HepG2 (cell line): Measurements from ENCODE around the gene THRA. TPM values are rescaled to one million over a fixed set of nuclear protein-coding genes. Genes with fewer than 3 reads are reported as not detected.

ENCODE experiments used
- ETV5 ChIP-seq: IDR thresholded peaks from 2 replicates; pipeline ENCODE4 v1.6.1; 2018; ENCODE audit warnings: missing biosample characterization, missing genetic modification reagents, inconsistent platforms, borderline replicate concordance
- GATAD2A ChIP-seq: IDR thresholded peaks from 2 replicates; pipeline ENCODE4 v1.6.1; 2016
- GLI4 ChIP-seq: sonication (generic); formaldehyde crosslinking; IDR thresholded peaks from 2 replicates; pipeline ENCODE4 v1.5.1; 2020; ENCODE audit warnings: missing genetic modification reagents, mild to moderate bottlenecking, moderate library complexity, borderline replicate concordance
- HOXA7 ChIP-seq: sonication (generic); formaldehyde crosslinking; IDR thresholded peaks from 2 replicates; pipeline ENCODE4 v1.8.1; 2022; ENCODE audit warnings: mild to moderate bottlenecking, missing genetic modification reagents, moderate library complexity
- HOXD1 ChIP-seq: sonication (generic); formaldehyde crosslinking; IDR thresholded peaks from 2 replicates; pipeline ENCODE4 v1.5.0; 2020; ENCODE audit warnings: missing genetic modification reagents
- JARID2 ChIP-seq: sonication (generic); formaldehyde crosslinking; IDR thresholded peaks from 2 replicates; pipeline ENCODE4 v1.8.1; 2023; ENCODE audit warnings: missing genetic modification reagents, inconsistent platforms; ENCODE audit not compliant: insufficient replicate concordance
- MNT ChIP-seq: fragments of 450-650 bp; IDR thresholded peaks from 2 replicates; pipeline ENCODE4 v1.6.1; 2016
- NAIF1 ChIP-seq: sonication (generic); formaldehyde crosslinking; IDR thresholded peaks from 2 replicates; pipeline ENCODE4 v1.5.0; 2020; ENCODE audit warnings: mild to moderate bottlenecking, missing genetic modification reagents, borderline replicate concordance
- PHB2 ChIP-seq: fragments of 450-650 bp; IDR thresholded peaks from 2 replicates; pipeline ENCODE4 v1.6.1; 2018; ENCODE audit not compliant: partially characterized antibody
- SP4 ChIP-seq: sonication (generic); formaldehyde crosslinking; IDR thresholded peaks from 2 replicates; pipeline ENCODE4 v1.8.1; 2023; ENCODE audit warnings: mild to moderate bottlenecking, missing genetic modification reagents
- STAT5B ChIP-seq: sonication (generic); formaldehyde crosslinking; IDR thresholded peaks from 2 replicates; pipeline ENCODE4 v1.4.0; 2020; ENCODE audit warnings: missing genetic modification reagents
- TERF1 ChIP-seq: sonication (generic); formaldehyde crosslinking; IDR thresholded peaks from 2 replicates; pipeline ENCODE4 v1.8.0; 2022; ENCODE audit warnings: mild to moderate bottlenecking, missing genetic modification reagents, moderate library complexity
- ZBTB21 ChIP-seq: sonication (generic); formaldehyde crosslinking; IDR thresholded peaks from 2 replicates; pipeline ENCODE4 v1.4.0; 2020; ENCODE audit warnings: missing genetic modification reagents
- ZNF232 ChIP-seq: sonication (generic); formaldehyde crosslinking; IDR thresholded peaks from 2 replicates; pipeline ENCODE4 v1.4.0; 2020; ENCODE audit warnings: missing genetic modification reagents, borderline replicate concordance
- ZNF253 ChIP-seq: sonication (generic); formaldehyde crosslinking; IDR thresholded peaks from 2 replicates; pipeline ENCODE4 v1.8.0; 2022; ENCODE audit warnings: mild to moderate bottlenecking, missing genetic modification reagents, borderline replicate concordance
- ZNF326 ChIP-seq: sonication (generic); formaldehyde crosslinking; IDR thresholded peaks from 2 replicates; pipeline ENCODE4 v1.4.0; 2020; ENCODE audit warnings: missing genetic modification reagents, borderline replicate concordance
- ZNF513 ChIP-seq: sonication (generic); formaldehyde crosslinking; conservative IDR thresholded peaks from 2 replicates; pipeline ENCODE4 v1.5.0; 2020; ENCODE audit warnings: missing genetic modification reagents
- ZNF589 ChIP-seq: sonication (generic); formaldehyde crosslinking; conservative IDR thresholded peaks from 2 replicates; pipeline ENCODE4 v1.8.0; 2022; ENCODE audit warnings: mild to moderate bottlenecking, moderate library complexity, missing genetic modification reagents
- ZNF7 ChIP-seq: IDR thresholded peaks from 2 replicates; pipeline ENCODE4 v1.6.1; 2016; ENCODE audit warnings: missing biosample characterization, missing genetic modification reagents
- ZNF776 ChIP-seq: sonication (generic); formaldehyde crosslinking; IDR thresholded peaks from 2 replicates; pipeline ENCODE4 v1.4.0; 2020; ENCODE audit warnings: mild to moderate bottlenecking, missing genetic modification reagents
- ZNF780A ChIP-seq: sonication (generic); formaldehyde crosslinking; IDR thresholded peaks from 2 replicates; pipeline ENCODE4 v1.8.0; 2022; ENCODE audit warnings: mild to moderate bottlenecking, missing genetic modification reagents, moderate library complexity
- polyA plus RNA-seq, 8 experiments: library from polyadenylated mRNA; depleted of rRNA in 3 of 8; stranded (reverse) in 7 of 8; unstranded in 1 of 8; fragments of >200 nt; fragmentation: Illumina TruSeq in 4 of 8; extraction: Trizol in 4 of 8; gene quantifications; 2 replicates each; pipeline versions ENCODE4 v1.2.1 to v1.2.3, GENCODE V29; 2011 to 2016; ENCODE audit warnings: low read depth in 4 of 8, missing spikeins in 1 of 8, mixed read lengths in 1 of 8; ENCODE audit not compliant: insufficient read depth in 1 of 8
- total RNA-seq, 5 experiments: library from RNA; depleted of rRNA; stranded (reverse); fragments of >200 nt; fragmentation: Illumina TruSeq; extraction: Trizol; gene quantifications; 2 replicates each; pipeline ENCODE4 v1.2.3, GENCODE V29; 2016; ENCODE audit warnings: low read depth in 1 of 5
- TF ChIP-seq, protein P1 (sequence below): sonication (generic); formaldehyde crosslinking; IDR thresholded peaks from 2 replicates; pipeline ENCODE4 v1.5.0; 2020; ENCODE audit warnings: mild to moderate bottlenecking, missing genetic modification reagents, borderline replicate concordance

THRA gene
- total and polyA plus RNA-seq, 2 of the 13 experiments (the other 11 are each of a cell fraction or from before 2014, with no cell fraction given) = 8.0 to 9.9 TPM

- TF ChIP-seq ZBTB21 (0 out of 2 replicates have a peak, but pooled peaks have one; percentile 42), HOXA7 (CRISPR knock-in tag) (0 out of 2 replicates have a peak, but pooled peaks have one; percentile 88), ZNF232 (CRISPR knock-in tag) (peak; percentile 99), STAT5B (no peak; the same call in 1 of the 2 replicates), GATAD2A (CRISPR knock-in tag) (peak; percentile 89), ZNF253 (peak; percentile 96), ZNF780A (CRISPR knock-in tag) (peak; percentile 92), ETV5 (CRISPR knock-in tag) (peak; percentile 95), GLI4 (no peak; the same call in 1 of the 2 replicates), NAIF1 (peak; percentile 87; the same call in 1 of the 2 replicates), JARID2 (CRISPR knock-in tag) (no peak), PHB2 (no peak), ZNF589 (CRISPR knock-in tag) (peak; percentile 91), ZNF326 (CRISPR knock-in tag) (no peak), ZNF513 (CRISPR knock-in tag) (0 out of 2 replicates have a peak, but pooled peaks have one; percentile 21), TERF1 (CRISPR knock-in tag) (no peak), SP4 (CRISPR knock-in tag) (peak; percentile 84), ZNF776 (CRISPR knock-in tag) (peak; percentile 85), MNT (peak; percentile 99), HOXD1 (CRISPR knock-in tag) (peak; percentile 61; the same call in 1 of the 2 replicates), ZNF7 (no peak)
- TF ChIP-seq, protein P1, sequence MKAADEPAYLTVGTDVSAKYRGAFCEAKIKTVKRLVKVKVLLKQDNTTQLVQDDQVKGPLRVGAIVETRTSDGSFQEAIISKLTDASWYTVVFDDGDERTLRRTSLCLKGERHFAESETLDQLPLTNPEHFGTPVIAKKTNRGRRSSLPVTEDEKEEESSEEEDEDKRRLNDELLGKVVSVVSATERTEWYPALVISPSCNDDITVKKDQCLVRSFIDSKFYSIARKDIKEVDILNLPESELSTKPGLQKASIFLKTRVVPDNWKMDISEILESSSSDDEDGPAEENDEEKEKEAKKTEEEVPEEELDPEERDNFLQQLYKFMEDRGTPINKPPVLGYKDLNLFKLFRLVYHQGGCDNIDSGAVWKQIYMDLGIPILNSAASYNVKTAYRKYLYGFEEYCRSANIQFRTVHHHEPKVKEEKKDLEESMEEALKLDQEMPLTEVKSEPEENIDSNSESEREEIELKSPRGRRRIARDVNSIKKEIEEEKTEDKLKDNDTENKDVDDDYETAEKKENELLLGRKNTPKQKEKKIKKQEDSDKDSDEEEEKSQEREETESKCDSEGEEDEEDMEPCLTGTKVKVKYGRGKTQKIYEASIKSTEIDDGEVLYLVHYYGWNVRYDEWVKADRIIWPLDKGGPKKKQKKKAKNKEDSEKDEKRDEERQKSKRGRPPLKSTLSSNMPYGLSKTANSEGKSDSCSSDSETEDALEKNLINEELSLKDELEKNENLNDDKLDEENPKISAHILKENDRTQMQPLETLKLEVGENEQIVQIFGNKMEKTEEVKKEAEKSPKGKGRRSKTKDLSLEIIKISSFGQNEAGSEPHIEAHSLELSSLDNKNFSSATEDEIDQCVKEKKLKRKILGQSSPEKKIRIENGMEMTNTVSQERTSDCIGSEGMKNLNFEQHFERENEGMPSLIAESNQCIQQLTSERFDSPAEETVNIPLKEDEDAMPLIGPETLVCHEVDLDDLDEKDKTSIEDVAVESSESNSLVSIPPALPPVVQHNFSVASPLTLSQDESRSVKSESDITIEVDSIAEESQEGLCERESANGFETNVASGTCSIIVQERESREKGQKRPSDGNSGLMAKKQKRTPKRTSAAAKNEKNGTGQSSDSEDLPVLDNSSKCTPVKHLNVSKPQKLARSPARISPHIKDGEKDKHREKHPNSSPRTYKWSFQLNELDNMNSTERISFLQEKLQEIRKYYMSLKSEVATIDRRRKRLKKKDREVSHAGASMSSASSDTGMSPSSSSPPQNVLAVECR (CRISPR knock-in tag) = peak; percentile 95
Observed at GRCh38 chr17:40100669-40101366, 38.1 kb downstream of the THRA start (continued).
